Fibroblast of villous mesenchyme (primary cell): ENCODE data around the gene AKR1C3. TPM values are rescaled to one million over a fixed set of nuclear protein-coding genes. Genes with fewer than 3 reads are reported as not detected.

ENCODE experiments used
- DNase-seq: peaks from one replicate; pipeline ENCODE4 v3.0.0-alpha.2; 2010; ENCODE audit warnings: low read depth
- H3K4me3 ChIP-seq: 2 replicates; pipeline ENCODE4 v1.5.1; 2011; ENCODE audit warnings: low read depth, mild to moderate bottlenecking, low read length
- CTCF ChIP-seq: IDR thresholded peaks from 2 replicates; pipeline ENCODE4 v1.5.1; 2012; ENCODE audit warnings: low read depth, mild to moderate bottlenecking, low read length; ENCODE audit not compliant: insufficient read depth
- total RNA-seq: library from RNA; depleted of rRNA; stranded (reverse); fragments of >200 nt; gene quantifications from 2 replicates; pipeline ENCODE4 v1.2.3, GENCODE V29; 2012

The AKR1C3 gene
- total RNA-seq, 1 donor, result 16.4 TPM

GRCh38 chr10:5078547-5079180 lies 15.6 kb upstream of the AKR1C3 start:
- no peak for DNase-seq
- TF ChIP-seq CTCF, result no peak
- H3K4me3 ChIP-seq, result no peak overlapping the region

GRCh38 chr10:5079306-5079830 lies 14.8 kb upstream of the AKR1C3 start:
- no peak for DNase-seq

GRCh38 chr10:5079836-5080235 lies 14.4 kb upstream of the AKR1C3 start:
- no peak for TF ChIP-seq CTCF
- no peak overlapping the region for H3K4me3 ChIP-seq
- no peak for DNase-seq

More at GRCh38 chr10:5079306-5079830, 14.8 kb upstream of the AKR1C3 start:
- TF ChIP-seq CTCF, result no peak
- no peak overlapping the region for H3K4me3 ChIP-seq

GRCh38 chr10:5081091-5081490 lies 13.1 kb upstream of the AKR1C3 start:
- TF ChIP-seq CTCF, result no peak
- H3K4me3 ChIP-seq, result no peak overlapping the region
- no peak for DNase-seq

- DNase-seq, result no peak
- H3K4me3 ChIP-seq, result no peak overlapping the region
- no peak for TF ChIP-seq CTCF
These were observed 5.4 kb upstream of the AKR1C3 start for GRCh38 chr10:5088703-5089261.

GRCh38 chr10:5089865-5090264 lies 4.3 kb upstream of the AKR1C3 start:
- DNase-seq, result peak; percentile 50
- TF ChIP-seq CTCF, result peak; percentile 72
- H3K4me3 ChIP-seq, result no peak overlapping the region

GRCh38 chr10:5090551-5090950 lies 3.7 kb upstream of the AKR1C3 start:
- TF ChIP-seq CTCF, result no peak
- H3K4me3 ChIP-seq, result no peak overlapping the region
- no peak for DNase-seq
